HG03342 (cell line): ENCODE results near the gene ULBP3.
"Not testable (repeated sequence)": the region's sequence is repeated elsewhere in the genome, so short reads cannot be mapped to it uniquely, and the experiment has no call there.

Experiments used
- ATAC-seq: cut with Tn5 transposase; IDR thresholded peaks from one replicate; pipeline ENCODE4 v1.9.1; 2021; ENCODE audit warnings: mild to moderate bottlenecking, moderate library complexity; ENCODE audit not compliant: unreplicated experiment

The ULBP3 gene

DNA sequence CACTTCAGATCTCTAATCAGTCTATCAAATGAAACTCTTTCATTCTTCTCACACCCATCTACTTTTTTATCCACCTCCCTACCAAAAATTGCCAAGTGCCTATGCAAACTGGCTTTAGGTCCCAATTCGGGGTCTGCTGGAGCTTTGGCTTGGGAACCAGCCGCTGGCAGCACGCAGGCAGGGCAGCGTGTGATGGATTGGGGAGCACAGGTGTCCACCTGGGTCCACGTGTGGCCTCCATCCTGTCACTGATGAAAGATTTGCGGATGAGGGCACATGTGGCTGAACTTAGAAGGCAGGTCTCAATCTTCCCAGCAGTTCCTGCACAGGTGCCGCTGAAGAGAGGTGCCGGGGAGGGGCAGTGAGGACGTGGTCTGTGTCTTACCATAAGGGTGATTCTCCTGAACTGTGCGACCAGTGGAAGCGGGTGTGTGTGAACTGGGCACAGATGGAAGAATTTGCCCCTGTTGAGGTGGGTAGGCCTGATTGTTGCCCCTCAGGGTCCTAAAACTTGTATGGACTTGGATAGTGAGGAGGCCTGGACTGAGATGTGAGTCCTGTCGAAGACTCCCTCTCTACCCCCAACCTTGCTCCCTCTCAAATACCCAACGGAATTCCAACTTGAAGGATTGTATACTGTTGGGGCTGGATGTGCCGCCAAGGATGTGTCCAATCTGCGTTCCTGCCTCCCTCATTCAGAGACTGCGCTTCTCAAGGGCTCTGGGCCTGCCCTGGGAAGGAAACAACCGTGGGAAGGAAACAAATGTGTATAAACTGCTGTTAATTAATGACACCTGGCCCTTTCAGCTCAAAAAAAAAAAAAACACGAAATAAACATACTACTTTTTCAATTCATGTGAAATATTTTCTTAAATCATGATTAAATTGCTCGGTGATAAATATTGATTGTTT is 25.2 kb downstream of the ULBP3 start:
- ATAC-seq = no peak

GRCh38 chr6:150043096-150043495 is 25.8 kb downstream of the ULBP3 start:
- ATAC-seq = no peak

DNA sequence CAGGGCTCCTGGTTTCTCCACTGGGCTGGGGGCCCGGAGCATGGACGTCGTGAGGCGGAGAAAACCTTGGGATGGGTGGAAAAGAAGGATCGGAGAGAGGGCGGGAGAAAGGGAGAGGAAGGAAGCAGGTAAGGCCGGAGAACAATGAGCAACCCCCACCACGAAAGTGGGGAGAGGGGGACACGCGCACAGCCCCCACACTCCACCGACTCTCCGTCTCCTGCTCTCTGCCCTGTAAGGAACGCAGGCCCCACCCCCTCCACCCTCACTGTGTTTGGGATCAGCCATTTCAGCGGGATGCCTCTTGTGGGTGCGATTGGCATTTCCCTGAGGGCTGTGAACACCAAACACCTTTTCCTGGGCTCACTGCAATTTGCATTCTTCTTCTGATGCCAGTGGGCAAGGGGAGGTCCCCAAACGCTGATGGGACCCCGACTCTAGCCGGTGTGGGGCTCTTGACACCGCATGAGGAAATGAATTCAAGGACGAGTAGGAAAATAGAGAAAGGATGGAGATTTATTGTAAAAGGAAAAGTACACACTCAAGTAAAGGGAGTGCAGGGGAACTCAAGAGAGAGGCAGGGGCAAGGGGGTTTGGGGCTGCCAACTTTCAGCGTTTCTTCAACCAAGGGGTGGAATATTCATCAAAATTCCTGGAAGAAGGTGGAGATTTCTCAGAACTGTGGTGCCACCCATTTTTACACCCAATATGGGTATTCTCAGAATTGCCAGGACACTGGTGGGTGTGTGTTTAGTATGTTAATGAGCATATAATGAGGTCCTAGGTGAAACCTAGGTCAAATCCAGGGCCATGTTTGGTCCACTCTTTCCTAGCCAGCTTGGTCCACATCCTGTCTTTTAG is 30.5 kb downstream of the ULBP3 start:
- ATAC-seq = no peak

DNA sequence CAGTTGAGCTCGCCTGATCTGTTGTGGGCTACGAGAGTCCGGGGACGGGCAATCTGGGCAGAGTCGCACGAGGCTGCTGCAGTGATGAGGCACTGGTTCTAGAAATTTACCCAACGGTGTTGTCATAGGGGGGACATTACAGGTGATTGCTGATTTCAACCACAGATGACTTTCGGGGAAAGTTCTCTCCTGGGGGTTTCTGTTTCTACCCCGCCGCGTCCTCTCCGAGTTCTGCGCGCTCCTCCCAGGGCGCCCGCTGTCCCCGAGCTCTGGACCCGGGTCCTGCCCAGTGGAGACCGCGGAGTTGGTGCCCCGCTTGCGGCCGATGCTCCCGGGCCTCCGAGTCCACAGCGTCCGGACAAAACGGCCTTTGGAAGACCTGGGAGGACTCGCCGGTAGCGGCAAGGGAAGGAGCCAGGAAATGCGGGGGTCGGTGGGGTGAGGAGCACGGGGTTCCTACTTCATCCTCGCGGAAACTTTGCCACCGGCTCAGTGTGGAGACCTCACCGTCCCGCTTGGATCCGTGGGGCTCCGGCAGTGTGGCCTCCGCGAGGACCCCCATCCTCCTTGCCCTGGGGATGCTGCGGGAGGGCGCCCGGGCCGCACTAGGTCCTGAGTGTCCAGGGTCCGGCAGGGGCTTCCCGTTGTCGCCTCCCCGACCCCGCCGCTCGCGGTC is 31.3 kb downstream of the ULBP3 start:
- no peak for ATAC-seq

- ATAC-seq = no peak
Measured at GRCh38 chr6:150036081-150036480, 32.8 kb downstream of the ULBP3 start.

- no peak for ATAC-seq
Measured at GRCh38 chr6:150033207-150033771, 35.6 kb downstream of the ULBP3 start.

DNA sequence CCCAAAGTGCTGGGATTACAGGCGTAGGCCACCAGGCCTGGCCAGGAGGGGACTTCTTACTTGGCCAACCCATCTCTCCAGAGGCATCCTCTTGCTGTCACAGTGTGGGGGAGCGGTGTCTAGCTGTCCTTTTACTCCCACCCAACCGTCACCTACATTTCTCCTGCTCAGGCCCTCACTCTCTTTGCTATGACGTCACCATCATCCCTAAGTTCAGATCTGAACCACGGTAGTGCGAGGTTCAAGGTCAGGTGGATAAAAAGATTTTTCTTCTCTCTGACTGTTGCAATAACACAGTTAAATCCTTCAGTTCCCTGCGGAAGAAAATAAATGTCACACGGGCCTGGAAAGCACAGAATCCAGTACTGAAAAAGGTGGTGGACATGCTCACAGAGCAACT is 36.3 kb downstream of the ULBP3 start:
- no peak for ATAC-seq

- no peak for ATAC-seq
Measured at GRCh38 chr6:150030611-150031010, 38.3 kb downstream of the ULBP3 start.

DNA sequence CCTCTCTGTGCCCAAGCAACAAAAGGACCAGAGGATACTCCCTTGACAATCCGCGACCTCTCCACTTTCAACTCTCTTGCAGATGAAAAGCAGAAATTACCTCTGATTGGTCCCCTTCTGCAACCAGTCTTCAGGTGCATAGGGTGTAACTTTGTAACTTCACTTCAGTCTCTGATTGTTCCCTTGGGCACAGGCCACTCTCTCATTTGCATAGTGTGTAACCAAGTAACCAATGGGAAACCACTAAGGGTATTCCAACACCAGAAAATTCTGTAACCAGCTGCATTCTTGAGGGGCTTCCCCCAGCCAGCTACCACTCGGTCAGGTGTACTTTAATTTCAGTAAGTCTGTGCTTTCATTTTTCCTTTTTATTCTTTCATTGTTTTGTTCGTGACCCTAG is 39.2 kb downstream of the ULBP3 start:
- ATAC-seq = no peak

GRCh38 chr6:150029276-150029675 is 39.6 kb downstream of the ULBP3 start:
- ATAC-seq = no peak

DNA sequence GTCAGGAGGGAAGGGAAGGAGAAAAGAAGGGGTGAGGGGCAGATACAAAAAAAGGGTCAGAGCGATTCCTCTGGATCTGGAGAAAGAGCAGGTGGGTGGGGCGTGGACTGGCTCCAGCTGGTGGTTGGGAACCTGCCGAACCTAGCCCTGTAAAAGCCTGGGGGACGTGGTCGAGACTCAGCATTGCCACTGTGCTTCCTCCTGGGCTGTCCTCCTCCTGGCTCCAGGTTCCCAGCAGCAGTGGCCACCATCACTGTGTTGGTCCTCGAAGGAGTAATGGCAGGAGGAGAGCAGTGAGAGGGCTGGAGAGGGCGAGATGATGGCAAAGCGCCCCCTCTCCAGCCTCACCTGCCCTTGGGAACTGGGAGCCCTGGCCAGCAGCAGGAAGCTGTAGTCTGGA is 40.1 kb downstream of the ULBP3 start:
- ATAC-seq = no peak

DNA sequence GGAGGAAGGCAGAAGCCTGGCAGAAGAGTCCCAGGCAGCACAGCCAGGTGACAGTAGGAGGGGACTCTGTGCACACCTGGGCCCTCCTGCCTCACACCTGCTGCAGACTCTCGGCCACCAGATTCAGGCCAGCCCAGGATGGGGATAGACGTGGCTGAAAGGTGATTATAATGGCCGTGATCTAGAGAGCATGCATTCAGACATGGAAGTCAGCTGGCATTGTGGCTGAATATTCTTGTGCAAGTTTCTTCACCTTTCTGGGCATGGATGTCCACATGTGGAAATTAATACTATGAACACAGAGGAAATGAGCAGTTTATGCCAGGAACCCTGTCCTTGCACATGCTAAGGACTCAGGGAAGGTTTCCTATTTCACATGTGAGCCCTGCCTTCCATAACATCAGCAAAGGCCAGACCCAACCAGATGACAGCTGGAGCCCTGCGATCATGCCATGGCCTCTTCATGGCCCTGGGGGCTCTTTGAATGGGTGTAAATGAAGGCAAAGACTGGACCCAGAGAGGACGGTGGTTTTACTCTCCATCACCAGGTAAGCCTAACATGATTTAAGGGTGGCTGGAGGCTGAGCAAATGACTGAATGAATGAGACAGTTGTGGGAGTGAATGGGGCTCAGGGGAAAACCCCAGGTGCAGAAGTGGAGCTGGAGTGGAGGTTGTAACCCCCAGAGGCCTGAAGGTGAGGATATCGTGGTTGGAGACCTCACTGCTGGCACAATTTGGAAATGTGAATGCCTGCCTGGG is 40.9 kb downstream of the ULBP3 start:
- no peak for ATAC-seq

- ATAC-seq = no peak
Measured at GRCh38 chr6:150026976-150027805, 41.7 kb downstream of the ULBP3 start.

DNA sequence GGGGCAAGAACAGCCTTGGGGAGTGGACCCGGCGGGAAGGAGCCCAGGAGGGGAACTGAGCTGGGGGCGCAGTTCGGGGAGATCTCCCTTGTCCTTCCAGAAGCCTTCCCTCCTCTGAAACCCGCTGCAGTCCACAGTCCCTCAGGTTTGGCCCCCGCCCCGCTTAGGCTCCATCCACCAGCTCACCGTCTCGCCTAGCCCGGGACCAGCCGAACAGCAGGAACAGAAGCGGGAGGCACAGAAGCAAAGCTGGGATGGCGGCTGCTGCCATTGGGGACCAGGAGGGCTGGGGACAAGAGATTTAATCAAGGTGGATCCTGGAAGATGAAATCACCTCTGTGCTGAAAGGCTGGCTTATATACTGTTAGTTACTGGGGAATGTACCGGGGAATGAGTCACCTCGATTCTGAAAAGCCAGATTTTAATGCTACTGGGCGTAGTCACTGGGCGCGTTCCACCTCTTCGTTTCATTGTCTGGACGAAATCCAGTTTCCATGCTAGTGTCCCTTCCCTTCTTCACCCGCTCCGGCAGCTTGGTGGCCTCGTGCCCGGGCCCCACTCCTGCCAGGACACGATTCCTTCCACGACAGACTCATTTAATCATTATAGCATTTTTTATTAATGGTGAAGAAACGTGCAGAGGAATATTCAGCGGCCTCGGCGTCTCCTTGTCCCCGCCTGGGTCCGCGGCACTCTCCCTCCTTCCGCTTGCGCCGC is 43.6 kb downstream of the ULBP3 start, which contains the start of gene RAET1L:
RAET1L (minus strand) TSS at position 332 of the 717 bp plus-strand sequence; CDS start at position 271, 61 bp downstream.
- ATAC-seq = no peak

DNA sequence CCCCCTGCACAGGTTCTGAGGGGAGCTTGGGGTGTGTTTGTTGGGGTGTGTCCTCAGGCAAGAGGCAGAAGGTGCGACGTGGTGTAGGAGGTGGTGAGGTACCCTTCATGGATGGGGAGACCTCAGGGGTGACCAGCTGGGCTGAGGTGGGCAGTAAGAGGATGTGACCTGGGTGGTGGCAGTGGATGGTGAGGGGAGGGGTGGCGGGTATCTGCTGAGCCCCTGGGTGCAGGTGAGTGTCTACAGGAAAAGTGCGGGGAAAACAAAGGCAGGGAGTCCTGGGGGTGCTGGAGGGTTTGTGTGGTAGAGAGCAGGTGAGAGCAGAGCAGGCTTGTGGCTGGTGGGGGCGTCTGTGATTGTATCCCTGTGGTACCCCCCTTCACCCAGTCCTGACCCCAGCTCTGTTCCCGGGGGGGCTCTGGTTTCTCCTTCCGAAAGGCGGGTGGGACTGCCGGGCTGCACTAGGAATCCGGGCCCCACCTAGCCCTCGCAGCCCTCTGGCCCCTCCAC is 44.2 kb downstream of the ULBP3 start:
- ATAC-seq = no peak

- not testable (repeated sequence) for ATAC-seq
Measured at GRCh38 chr6:150024021-150024420, 44.9 kb downstream of the ULBP3 start.

- not testable (repeated sequence) for ATAC-seq
Measured at GRCh38 chr6:150021870-150022269, 47.1 kb downstream of the ULBP3 start.

DNA sequence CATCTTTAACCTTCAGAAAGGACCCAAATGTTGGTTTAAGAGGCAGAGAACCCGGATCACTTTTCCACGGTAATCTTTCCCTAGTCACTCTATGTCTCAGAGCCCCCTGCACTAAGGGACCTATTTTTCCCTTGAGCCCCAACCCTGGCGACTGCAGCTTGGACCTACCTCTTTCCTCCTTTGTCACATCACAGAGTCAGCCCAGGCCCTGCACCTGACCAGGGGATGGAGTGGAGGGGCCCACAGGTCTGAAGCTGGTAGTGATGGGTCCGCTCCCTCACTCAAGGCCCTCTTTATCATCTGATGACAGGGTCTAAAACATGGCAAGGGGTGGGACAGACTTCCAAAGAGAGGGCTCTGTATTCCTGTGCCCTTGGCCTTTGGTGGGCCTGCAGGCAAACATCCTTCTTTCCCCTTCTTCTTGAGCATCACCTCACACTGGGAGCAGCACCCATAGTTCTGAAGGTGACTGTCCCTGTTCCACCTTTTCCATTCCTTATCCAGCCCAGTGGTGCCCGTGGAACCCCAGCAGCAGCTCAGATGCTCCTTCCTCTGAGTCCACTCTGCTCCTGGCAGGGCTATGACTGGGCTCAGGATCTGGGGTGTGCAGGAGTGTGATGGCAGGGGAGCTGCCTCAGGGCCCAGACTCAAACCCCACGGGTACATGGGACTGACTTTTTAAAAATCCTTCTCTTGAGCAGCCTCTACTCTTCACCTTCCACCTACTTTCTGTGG is 49.9 kb downstream of the ULBP3 start:
- no peak for ATAC-seq
